HuH-7 (cell line): ENCODE data around the gene SLC16A3.
A peak's percentile ranks its signal among the peaks of the same experiment; 100 is the strongest.
"Not testable (repeated sequence)": the region's sequence is repeated elsewhere in the genome, so short reads cannot be mapped to it uniquely, and the experiment has no call there.

ENCODE experiments used
- DNase-seq: peaks from one replicate; pipeline ENCODE4 v3.0.0; 2011; ENCODE audit warnings: low spot score

The SLC16A3 gene

DNA sequence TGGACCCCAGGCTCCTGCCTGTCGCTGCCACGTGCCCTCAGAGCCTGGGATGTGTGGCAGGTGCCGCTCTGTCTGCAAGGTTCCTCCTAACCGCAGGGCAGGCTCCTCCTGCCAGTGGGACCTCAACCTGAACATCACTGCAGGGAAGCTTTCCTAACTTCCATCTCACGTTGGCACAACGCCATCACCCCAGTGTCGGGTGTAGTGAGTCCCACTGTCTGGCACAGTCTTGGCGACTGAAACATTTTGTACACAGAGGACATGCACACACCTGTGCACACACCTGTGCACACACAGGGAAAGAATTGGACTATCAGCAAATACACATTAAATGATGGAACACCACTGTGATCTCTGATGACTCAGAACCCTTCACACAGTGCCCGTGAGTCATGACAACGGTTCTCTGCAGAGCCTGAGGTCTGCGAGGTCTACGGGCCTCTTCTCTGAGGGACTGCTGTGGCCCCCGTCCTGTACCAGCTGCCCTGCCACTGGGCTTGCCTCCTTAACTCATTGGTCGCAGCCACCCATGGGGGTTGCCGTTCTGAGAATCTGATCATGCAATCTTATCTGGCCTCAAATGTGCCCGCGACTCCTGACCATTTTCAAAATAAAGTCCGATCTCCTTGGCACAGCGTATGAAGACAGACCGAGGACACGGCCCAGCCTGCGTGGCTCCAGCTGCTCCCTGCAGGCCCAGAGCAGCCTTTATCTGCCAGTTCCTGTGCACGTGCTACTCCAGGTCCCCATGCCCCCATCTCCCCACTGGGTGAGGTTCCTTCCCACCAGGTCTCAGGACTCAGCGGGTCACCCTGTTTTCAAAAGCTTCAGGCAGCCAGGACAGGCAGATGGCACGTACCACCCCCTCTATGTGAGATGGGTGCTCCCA is 23.8 kb upstream of the SLC16A3 start:
- no peak for DNase-seq

GRCh38 chr17:82205720-82206508 is 22.9 kb upstream of the SLC16A3 start:
- peak; percentile 92 for DNase-seq

DNA sequence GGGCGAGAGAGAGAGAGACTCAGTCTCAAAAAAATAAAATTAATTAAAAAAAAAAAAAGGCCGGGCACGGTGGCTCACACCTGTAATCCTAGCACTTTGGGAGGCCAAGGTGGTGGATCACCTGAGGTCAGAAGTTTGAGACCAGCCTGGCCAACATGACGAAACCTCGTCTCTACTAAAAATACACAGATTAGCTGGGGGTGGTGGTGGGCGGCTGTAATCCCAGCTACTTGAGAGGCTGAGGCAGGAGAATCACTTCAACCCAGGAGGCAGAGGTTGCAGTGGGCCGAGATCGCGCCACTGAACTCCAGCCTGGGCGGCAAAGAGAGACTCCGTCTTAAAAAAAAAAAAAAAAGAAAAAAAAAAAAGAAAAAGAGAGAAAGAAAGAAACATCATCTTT is 18.2 kb upstream of the SLC16A3 start:
- not testable (repeated sequence) for DNase-seq

DNA sequence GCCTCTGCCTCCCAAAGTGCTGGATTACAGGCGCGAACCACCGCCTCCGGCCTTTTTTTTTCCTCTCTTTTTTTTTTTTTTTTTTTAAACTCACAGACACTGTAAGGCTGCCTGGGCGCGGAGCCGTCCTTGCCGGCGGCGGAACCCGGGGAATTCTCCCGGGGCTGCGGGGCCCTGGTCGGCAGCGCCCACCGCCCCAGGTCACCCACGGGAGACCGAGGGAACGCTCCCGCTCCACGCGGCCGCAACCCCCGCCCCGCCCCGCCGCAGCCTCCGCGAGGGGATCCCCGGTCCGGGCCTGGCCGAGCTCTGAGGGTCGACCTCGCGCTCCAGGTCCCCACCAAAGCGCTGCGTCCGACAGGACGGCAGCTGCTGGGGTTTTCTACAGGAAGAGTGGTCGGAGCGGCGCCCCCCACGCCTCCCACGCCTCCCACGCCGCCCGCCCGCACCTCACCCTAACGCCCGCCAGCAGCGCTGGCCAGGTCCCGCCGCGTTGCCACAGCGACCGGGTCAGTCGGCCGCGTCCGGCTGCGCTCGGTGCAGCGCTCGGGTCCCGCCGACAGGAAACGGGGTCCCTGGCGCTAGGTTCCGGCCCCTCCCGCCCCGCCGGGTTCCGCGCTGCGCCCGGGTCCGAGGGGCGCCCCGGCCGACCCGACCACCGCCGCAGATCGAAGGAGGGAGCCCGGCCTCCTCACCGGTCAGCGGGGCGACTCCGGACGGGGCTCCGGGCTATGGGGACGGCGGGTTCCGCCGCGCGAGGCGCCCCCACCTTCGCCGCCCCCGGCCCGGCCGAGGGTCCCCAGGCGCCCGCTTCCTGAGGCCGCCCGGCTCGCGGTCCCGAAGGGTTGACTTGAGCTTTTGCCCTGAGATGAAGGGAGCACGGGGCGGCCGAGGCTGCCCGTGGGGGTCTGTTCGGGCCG is 16.3 kb upstream of the SLC16A3 start, which contains the start of gene CCDC57:
Gene CCDC57 (minus strand): TSS at position 512 of the 920 bp plus-strand sequence. CDS start 10,898 bp downstream, outside the sequence.
- DNase-seq = peak; percentile 94

DNA sequence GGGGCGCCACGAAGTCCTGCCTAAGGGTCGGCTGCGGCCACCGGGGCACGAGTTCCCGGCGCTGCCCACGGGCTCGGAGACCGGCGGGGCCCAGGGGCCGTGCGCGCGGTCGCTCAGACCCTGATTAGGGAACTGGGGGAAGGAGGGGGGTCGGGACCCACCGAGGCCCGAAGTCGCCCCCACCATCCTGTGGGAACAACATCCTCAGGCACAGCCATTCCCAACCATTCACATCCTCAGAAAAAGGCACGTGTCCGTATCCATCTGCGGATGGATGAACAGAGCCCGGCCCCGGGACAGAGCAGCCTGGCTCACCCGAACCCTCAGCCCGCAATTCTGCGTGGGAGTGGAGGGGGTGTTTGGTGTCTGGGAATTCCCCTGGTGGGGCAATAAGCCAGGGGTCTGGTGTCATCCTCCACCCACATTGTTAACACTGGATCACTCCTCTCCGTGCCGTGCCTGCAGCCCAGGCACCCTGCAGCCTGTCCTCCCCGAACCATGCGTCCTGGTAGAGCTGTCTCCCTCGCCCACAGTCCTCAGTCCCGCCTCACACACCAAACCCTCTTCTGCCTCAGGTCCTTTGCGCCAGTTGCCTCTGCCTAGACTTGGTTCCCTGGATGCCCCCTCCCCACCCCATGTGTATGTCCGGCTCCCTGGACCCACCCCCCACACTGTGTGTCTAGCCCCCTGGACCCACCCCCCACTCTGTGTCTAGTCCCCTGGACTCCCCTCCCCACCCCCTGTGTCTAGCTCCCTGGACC is 15.4 kb upstream of the SLC16A3 start:
- DNase-seq = peak; percentile 92

DNA sequence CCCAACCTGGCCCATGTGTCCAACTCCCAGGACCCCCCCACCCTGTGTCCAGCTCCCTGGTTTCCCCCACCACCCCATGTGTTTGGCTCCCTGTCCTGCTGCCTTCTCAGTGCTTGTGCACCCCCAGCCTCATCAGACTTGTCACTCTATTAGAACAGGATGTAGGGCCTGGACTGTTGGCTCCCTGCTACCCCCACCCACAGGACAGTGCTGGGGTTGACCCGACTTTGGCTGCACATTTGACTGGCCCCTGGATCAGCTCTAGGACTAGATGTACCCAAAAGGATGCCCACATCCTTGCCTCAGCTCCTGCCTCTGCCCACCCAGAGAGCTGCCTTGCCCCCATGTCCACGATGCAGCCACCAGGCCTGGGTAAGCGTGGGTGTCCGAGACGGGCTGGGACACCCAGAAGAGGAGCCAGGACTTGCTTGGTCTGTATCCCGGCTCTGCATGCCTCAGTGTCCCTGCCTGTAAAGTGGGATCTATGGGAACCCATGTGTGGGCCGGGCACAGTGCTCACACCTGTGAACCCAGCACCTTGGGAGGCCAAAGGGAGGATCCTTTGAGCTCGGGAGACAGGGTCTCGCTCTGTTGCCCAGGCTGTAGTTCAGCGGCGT is 14.7 kb upstream of the SLC16A3 start:
- DNase-seq = no peak

GRCh38 chr17:82215095-82215971 is 13.5 kb upstream of the SLC16A3 start:
- DNase-seq = no peak

- no peak for DNase-seq
These were observed 12.9 kb upstream of the SLC16A3 start for GRCh38 chr17:82215972-82216300.

DNA sequence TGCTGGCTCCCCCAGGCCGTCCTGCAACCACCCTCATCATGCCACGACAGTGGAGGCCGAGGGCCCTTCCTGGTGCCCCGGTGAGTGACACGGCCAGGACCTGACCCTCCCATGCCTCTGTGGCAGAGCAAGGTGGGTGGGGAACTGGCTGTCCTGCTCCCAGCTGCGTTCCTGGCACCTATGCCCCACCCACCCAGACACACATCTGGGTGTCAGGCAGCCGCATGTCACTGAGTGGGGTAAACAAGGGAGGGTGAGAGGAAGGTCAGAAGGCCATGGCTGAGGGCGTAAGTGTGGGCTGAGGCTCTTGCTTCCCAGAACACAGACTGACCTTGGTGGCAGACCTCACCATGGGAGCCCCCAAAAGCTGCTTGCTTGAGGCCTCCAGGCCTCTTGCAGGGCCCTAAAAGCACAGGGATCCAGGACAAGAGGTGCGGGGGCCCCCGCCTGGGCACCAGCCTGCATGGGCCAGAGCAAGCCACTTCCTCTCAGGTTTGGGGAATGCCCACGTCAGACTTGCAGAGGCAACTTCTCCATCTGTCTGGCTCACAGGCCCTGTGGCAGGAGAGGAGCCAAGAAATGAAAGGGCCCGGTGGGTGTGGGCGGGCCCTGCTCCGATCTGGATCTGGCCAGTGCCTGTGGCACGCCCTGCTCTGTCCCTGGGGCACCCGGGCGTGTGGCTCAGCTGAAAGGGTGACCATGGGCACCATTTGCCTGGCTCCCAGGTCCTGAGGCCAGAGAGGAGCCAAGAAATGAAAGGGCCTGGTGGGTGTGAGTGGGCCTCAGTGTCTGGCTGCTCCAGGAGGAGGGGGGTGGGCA is 12.3 kb upstream of the SLC16A3 start:
- DNase-seq = no peak

DNA sequence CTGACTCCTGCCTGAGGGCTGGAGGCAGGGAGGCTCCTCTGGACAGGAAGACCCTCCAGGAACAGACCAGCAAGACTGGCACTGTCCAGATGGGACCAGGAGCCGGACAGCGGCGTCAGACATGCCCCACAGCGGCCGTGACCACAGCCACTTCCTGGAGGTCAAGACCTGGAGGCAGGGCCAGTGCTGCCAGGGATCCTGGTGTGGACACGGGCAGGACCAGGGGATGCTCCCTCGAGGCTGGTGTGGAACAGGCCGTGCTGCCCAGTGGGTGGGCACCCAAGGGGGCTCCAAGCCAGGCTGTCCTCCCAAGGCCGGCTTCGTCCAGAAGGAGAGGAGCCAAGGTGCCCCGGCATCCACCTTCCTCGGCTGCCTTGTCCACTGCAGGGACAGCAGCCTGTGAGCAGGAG is 11.7 kb upstream of the SLC16A3 start:
- DNase-seq = no peak

DNA sequence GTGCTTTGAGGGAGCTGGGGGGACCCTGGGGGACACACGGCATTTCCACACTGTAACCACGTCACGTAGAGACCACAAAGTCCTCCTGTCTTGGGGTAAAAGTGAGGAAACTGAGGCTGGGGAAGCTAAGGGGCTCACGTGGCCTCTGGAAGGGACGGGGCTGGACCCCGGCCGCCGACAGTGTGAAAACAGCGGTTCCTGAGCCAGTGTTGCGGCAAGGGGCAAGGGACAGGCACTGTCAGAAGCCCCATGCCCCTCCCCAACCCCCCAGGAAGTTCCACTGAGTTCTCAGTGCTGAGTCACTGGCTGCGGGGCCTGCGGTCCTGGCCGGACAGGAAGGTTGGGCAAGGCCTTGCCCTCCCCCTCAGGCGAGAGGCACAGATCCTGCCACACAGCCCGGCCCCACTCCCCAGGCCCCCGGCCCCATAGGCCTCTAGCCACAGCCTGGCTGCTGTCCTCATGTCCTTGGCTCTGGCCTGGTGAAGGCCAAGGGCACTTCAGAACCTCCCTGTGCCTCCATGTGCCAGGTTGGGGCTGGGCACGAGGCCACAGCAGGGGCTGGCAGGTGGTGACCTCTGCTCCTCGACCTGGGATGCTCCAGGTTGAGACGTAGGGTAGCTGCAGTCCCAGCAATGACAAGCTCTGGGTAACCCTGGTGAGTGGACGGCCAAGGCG is 11.2 kb upstream of the SLC16A3 start:
- no peak for DNase-seq

- no peak for DNase-seq
These were observed 10.3 kb upstream of the SLC16A3 start for GRCh38 chr17:82218349-82219075.

- DNase-seq = no peak
These were observed 9.8 kb upstream of the SLC16A3 start for GRCh38 chr17:82219083-82219482.

DNA sequence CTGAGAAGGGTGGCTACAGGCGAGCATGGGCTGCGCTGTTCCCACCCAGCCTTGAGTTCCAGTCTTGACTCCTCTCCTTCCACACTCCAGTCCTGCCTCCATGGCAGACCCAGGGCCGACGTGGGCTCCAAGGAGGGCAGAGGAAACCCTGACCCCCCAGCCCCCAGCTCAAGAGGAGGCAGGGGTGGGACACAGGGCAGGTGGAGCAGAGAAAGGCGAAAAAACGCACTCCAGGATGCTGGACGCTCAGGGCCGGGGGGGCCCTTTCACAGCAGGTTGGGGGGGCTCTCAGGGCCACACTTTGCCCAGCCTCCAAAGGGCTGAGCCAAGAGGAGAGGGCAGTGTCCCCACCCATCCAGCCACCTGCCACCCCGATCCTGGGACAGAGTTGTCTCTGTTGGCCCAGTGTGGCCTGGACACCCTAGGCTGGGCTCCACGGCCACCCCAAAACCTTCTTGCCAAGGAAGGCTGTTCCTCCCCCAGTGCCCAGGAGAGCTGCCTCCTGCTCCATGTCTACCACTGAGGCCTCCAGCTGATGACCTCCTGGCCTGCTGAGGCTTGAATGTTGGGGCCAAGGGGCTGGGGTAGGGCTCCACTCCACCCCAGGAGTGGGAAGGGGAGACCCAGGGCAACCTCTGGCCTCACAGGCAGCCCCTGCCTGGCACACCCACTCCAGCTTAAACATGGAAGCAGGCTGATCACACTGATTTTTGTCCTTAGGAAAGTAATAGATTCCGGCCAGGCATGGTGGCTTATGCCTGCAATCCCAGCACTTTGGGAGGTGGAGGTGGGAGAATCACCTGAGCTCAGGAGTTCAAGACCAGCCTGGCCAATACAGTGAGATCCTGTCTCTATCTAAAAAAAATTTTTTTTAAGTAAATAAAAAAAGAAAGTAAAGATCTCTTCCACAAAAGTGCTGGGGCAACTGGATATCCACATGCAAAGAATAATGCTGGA is 8.8 kb upstream of the SLC16A3 start:
- no peak for DNase-seq

DNA sequence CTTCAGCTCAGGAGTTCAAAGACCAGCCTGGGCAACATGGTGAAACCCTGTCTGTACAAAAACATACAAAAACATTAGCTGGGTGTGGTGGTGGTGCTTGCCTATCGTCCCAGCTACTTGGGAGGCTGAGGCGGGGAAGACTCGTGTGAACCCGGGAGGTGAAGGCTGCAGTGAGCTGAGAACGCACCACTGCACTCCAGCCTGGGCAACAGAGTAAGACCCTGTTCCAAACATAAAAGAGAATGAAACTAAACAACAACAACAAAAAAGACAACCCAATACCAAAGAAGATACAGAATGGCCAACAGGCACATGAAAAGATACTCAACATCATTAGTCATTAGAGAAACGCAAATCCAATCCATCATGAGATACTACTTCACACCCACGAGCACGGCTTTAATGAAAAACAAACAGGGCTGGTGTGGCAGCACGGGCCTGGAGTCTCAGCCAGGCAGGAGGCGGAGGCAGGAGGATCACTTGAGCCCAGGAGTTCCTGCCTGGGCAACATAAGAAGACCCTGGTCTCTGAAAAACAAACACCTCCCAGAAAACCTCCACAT is 7.4 kb upstream of the SLC16A3 start:
- DNase-seq = no peak

GRCh38 chr17:82222816-82223215 is 6.0 kb upstream of the SLC16A3 start:
- DNase-seq = no peak
